SH-SY5Y (cell line): ENCODE data around the gene FAM110A.

Source experiments
- GATA2 ChIP-seq: IDR thresholded peaks from 2 replicates; pipeline ENCODE4 v1.6.1; 2011; ENCODE audit warnings: mild to moderate bottlenecking, low read depth, low read length
- GATA3 ChIP-seq: IDR thresholded peaks from 2 replicates; pipeline ENCODE4 v1.6.1; 2011; ENCODE audit warnings: low read depth, mild to moderate bottlenecking, low read length, moderate library complexity

GRCh38 chr20:841568-842546 lies 8.3 kb downstream of the FAM110A start:
- TF ChIP-seq GATA2 = no peak
- no peak for TF ChIP-seq GATA3
